Stimulated activated CD4-positive, alpha-beta T cell treated with anti-CD3 and anti-CD28 coated beads, Interleukin-4, amount 100 ng/mL, for 24 hours (primary cell): Measurements from ENCODE around the gene OR51E1.

Source experiments
- DNase-seq: peaks from one replicate; pipeline ENCODE4 v3.0.0-alpha.2; 2020

OR51E1 gene

DNA sequence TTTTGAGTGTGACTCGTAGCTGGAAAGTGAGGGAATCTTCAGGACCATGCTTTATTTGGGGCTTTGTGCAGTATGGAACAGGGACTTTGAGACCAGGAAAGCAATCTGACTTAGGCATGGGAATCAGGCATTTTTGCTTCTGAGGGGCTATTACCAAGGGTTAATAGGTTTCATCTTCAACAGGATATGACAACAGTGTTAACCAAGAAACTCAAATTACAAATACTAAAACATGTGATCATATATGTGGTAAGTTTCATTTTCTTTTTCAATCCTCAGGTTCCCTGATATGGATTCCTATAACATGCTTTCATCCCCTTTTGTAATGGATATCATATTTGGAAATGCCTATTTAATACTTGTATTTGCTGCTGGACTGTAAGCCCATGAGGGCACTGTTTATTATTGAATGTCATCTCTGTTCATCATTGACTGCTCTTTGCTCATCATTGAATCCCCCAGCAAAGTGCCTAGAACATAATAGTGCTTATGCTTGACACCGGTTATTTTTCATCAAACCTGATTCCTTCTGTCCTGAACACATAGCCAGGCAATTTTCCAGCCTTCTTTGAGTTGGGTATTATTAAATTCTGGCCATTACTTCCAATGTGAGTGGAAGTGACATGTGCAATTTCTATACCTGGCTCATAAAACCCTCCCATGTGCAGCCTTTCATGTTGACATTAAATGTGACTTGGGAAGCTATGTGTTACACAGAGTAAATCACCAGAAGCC, 11.0 kb downstream of the OR51E1 start:
- DNase-seq, result no peak

DNA sequence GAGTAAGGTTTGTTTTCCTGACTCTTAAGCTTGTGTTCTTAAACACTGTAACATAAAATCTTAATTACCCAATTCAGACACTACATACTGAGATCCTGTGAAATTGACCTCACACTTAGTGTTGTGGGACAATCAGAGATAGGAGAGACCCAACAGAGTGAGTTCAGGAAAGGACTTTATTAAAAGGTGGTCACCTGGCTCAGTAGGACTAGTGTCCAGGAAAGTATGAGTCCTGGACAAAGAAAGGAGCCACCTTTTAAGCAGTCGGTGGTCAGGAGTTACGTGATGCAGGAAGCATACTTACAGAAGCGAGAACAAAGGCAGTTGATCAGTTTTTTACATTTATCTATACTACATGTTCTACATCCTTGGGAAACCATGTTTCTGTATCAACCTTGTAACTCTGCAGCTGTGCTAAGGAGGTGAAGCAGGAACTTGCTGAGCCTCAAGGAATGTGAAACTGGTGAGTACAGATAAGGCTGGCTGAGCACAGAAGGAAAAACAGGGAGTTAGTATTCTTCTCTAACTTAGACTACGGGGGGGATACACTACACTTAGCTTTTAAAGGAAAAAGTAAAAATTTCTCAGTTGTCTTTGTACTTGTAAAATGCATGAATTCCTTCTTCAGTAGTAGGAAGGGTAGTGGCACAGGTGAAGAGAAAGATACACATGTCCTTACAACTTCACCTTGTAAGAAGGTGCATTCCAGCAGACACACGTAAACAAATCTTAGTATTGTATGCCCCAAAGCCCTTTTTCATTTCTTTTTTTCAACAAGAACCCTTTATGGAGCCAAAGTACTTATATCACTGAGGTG, 15.1 kb downstream of the OR51E1 start:
- no peak for DNase-seq

DNA sequence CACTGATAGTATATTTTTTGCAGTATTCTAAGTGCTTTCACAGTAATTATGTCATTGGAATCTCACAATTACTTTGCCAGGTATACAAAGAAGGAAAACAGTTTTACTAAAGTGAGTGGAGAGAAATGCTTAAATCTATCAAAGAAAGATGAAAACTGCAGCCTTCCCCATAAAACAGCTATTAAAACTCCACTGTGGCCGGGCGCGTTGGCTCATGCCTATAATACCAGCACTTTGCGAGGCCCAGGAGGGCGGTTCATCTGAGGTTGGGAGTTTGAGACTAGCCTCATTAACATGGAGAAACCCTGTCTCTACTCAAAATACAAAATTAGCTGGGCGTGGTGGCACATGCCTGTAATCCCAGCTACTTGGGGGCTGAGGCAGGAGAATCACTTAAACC, 19.1 kb downstream of the OR51E1 start:
- DNase-seq, result no peak

DNA sequence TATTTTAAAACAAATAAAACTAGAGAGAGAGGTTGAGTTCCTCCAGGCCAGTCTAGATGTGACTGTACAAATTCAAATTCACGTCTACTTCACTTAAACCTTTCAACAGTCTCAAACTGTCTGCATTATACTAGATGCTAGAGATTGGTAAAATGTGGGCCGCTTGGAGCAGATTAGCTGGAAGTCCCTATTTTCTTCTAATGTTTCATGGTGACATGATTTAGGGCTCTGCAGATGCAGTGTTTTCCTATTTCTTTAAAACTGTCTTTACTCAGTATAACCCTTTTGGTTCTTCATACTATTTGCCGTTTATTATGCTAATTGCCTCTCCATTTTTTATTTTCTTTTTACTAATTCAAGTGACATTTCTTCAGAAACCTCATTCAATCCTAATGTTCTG, 20.4 kb downstream of the OR51E1 start:
- no peak for DNase-seq

DNA sequence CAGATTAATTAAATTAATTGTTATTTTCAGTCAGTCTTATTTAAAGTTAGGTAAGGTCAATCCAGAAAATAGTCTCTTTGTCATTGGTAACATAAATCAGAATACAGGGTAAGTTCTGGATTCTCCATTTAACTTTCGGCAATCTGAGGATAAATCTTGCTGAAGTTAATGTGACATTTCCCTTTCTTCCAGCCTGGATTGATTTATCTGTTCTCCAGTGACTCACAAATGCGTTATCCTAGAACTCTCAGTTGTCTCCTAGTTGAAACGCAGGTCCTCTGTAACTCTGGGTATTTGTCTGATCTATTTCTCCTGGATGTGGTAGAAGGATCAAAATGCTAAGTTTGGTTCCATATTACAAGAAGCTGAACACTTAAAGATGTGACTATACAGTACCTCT, 21.0 kb downstream of the OR51E1 start:
- DNase-seq, result no peak

DNA sequence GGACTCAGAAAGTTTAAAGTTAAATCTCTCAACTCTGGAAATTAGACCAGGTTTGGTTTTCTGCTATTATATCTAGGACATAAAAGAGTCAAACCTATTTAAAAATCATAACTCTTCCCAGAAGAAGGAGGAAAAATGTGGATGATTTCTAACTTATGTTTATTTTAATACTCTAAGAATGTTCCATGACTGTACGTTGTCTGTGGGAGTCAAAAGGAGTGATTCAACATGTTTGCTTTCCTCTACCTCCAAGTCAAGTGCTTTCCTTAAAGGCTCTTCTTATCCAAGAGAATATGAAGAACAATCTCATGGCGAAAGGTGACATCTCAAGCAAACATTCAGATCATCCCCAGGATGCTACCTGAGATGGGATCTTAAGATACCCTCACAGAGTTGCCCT, 21.6 kb downstream of the OR51E1 start:
- no peak for DNase-seq

DNA sequence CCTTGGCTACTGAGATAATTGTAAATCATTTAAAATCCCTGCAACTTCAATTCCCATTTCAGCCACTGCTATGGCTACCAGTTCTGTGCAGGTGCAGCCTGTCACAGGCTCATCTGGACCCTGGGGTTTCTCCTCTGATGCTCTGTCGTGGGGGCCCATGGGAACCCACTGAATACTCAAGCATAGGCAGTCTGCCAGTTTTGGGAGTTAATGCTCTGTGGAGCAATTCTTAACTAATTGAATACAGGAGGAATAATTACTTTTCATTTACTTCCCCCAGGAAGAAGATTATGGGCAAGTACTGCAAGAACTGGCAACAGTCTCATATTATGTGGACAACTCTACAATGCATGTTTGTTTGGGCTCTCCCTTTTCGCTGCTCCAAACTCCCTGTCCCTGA, 28.0 kb downstream of the OR51E1 start:
- DNase-seq, result no peak

DNA sequence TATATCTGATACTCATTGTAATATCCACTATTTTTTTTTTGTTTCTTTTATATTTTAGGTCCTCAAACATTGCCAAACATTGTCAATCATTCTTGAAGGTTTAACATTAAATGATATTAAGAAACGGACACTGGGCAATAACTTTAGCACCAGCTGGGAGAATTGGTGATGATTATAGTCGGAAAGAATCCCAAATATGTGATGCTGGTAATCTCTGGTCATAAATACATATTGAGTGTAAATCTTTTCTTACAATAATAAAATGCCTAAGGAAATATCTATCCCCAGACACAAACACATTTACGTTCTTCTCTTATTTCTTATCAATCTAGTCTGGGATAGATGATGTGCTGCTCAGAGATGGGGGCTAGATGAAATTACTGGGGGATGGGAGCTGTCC, 28.7 kb downstream of the OR51E1 start:
- DNase-seq, result no peak

DNA sequence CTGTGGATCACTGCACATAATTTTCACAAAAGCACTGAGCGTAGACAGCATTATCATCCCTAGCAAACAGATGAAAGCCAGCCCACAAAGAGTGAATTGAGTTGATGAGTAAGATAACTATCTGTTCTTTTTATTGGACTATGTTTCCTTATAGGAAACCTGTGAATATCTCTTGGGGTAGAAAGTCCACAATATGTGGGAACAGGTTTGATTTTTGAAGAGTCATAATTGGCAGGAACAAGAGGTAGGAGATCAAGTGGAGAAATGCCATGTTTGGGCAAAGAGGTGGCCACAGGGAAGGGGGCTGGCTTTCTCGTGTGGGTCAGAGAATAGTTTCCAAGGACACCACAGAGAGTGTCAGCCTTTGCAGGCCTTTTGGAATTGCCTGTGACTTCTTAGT, 30.0 kb downstream of the OR51E1 start:
- no peak for DNase-seq

DNA sequence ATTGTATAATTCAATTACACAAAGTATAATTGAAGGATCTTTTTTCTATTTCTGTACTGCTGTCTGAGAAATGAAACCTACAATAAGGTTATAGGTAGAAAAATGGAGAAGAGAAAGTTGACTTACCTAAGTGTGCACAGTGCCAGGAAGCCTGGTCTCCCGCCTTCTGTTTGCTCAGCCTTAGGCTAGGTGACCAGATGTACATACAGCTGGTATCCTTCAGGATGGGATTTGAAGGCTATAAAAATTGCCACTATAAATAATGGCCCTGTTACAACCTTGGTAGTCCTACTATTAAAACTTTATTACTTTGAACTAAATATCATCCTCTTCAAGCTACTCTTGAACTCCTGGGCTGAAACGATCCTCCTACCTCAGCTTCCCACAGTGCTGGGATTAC, 34.2 kb downstream of the OR51E1 start:
- DNase-seq, result no peak

DNA sequence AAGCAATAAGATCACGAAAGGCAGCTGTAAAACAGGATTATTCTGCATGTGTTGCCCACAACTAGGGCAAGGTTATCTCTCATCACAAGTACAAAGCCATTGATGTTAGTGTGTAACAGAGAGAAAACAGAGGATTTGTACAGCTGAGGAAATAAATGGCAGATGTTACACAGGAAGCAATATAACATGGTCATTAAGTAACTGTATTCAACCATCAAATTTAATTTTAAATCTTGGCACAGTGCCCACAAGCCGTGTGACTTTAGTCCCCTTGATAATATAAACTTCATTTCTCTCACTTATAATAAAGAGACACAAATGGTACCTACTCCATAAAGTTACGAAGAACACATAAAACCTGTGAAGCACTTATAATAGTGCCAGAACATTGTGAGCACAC, 36.6 kb downstream of the OR51E1 start:
- no peak for DNase-seq

DNA sequence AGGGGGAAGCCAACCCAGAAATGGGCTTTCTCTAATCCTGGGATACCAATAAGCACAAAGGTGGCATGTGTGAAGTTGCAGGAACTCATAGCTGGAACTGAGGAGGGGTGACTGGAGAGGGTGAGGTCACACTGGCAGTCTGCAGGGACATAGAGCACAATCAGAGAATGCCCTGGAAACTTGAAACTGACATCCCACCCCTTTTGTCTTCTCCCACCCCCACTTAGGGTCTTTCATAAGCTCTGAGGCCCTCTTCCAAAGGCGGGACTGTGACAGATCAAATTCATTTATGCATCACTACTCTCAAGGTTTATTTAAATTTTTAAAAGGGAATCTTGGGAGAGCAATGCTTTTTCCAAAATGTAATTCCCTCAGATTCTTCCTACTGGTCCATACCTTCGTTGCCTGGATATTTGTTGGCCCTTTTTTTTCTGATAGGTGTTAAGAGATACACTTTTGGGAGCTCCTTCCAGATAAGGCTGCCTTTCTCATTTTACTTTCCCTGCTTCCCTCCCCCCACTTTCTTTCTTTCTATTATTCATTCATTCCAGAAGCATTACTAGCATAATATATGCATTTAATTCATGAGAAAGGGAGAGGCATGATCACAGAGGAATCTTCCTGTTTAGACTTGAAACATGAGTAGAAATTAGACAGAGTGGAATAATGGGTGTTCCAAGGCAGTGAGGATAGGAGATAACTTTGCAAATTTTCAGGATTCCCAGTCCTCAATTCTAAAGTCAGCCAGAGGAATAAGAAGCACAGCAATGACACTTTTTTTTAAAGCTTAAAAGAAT, 39.0 kb downstream of the OR51E1 start:
- no peak for DNase-seq

DNA sequence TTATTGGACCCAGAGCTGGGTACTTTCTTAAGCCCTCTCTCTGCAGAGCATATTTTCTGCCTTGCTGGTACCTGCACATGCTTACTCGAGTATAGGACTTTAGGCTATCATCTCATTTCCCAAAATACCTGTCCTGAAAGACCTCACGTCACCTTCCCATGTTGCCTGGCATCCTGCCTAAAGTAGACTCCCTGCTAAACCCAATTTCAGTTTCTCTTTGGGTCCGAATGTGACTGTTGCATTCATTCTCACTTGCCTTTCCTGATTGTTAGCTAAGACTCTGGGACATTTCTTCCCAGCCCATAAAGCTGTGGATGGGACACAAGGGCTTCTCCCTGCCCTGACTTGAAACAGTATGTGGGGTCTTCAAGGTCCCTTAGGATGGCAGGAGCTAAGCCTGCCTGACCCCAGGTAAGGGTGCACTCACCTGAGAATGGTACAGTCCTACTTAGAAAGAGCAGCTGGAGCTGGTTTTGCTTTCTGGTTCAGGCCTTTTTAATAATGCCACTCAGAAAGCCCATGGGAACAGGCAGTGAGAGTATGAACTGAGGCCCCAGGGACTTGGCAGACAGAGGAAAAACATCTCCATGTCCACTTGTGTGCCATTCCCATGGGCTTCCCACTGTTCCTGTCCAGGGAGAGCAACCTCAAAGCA, 41.0 kb downstream of the OR51E1 start:
- DNase-seq, result no peak

DNA sequence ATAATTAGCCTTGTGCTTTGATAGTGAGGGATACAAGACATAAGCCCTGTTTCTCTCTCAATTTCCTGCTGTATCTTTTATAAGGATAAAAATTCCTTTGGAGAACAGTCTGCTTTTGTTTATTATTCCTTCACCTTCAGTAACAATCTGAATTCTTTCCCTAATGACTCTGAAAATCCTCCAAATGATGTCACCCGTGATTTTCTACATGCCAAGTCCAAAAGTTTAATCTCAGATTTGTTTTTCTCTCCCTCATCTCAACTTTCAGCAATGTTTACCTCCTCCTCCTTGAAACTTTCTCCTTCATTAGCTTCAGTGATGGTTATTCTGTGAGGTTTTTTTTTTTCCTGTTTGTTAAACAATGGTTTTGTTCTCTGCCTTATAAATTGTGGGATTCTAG, 51.7 kb downstream of the OR51E1 start:
- no peak for DNase-seq

DNA sequence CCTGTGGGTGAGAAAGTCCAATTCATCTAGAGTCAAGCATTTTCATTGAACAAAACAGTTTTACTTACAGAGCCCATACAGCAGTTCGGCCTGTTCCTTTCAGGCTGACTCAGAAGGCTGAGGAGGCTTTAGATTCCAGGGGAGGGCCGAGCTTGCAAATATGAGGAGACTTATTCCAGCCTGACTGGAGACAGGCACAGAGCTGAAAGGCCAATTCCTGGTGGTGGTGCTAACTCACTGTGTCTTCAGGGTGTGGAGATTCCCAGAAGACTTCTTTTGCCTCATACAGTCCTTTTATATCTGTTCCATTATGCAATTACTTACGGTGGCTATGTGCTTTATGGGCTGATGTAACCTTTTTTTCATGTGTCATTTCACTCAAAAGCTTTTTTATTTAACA, 53.8 kb downstream of the OR51E1 start, which contains the start of gene OR51E2:
Gene OR51E2 (minus strand): TSS at position 269 of the 400 bp plus-strand sequence. CDS start 15,142 bp downstream, outside the sequence.
- no peak for DNase-seq

DNA sequence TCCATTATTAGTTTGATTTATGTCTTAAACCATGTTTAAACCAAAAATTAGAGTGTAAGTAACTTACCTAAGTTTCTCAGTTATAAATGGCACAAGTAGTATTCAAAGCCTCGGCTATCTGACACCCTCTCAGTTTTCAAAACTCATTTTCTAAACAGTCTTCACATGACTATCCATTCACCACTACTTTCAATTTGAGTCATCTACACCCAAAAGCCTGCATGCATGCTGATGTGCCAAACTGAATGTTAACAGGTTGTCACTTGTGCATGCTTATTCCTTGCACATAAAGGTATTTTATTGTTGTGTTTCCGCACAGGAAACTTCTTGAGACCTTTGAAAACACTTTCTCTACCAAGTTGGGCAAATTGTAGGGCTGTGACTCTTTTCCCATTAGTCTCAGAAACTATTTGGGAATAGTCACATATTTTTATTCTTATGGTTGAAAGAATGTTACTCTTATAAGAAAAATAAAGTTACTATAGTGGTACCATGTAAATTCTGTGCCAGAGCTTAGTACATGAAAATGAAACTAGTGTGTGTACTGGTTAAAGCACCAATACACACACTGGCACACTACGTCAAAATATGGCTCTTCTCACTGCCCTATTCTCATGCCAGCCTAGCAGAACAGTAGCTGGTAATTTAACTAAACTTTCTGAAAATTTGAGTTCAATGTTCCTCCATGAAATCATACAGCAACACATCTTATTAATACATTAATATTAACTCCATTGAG, 56.1 kb downstream of the OR51E1 start:
- DNase-seq, result no peak

DNA sequence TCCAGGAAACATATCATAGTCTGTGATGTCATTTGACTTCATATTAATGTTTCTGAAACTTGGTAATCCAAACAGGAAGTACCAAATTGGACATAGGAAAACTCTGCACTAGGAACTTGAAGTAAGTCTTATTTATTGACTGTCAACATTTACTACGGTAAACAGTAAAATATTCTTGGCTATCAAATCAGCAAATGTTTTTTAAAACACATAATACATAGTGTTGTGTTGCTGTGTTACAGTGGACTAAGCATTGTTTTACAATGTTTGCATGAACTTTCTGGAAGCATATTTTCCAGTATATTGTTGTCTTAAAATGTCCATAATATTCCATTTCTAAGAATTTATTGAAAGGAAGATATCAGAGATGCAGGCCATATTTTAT, 56.6 kb downstream of the OR51E1 start:
- DNase-seq, result no peak

DNA sequence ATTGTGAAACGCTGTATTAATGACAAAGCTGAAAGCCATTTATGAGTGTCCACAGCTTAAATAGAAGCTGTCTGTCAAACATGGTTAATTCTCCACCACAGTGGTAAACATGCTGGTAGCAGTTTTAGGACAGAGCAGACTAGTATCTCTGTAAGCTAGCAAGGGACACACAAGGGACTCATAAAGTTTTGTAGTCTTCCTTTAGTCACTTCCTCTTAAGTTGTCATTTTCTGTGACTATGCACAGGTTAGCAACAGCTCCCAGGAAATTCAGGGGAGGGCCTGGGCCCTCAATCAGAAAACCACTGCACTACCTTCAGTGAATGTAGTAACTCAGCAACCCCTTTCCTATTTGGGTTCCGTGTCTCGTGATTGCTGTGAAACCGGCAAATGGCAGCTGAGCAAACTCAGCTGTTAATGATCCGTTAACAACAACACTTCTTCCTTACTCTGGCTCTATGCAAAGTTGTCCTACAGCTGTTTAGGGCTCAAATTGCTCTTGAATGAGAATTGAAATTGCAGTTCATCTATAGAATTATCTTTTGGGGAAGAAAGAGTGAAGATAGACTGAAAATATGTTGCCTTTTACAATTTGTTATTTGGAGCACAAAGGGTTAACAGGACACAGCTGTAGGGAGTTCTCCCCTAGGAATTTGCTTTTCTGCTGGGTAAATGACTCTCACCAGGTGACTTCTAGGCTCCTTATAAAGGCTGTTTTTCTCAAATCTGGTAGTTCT, 60.4 kb downstream of the OR51E1 start, which contains the start of gene MMP26:
Gene MMP26 (plus strand): TSS at position 731 of the 736 bp plus-strand sequence.
- no peak for DNase-seq

DNA sequence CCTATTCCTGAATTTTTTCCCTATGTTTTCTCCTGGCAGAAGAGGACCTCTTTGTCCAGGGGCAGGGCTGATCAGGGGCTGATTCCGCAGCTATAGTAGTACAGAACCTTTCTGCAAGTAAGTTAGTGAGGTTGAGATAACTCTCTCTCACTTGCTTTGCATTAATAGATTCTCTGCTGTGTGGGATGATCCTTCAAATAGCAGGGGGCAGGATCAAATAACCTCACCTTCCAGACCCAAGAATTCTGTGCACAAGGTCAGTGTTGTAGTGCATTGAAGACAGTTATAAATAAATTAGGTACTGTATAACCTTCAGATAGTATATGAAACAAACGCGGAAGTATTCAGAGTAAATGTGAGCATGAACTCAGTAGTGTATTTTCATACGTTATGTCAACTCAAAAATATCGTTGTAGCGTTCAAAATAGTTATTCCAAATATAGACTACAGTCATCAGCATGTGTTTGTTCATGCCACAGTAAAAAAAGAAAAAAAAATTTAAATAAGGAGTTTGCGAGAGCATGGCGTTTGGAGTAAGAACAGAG, 61.1 kb downstream of the OR51E1 start:
- DNase-seq, result no peak
